WTC11 (cell line): Measurements from ENCODE around the gene NBAS. TPM values are rescaled to one million over a fixed set of nuclear protein-coding genes. Genes with fewer than 3 reads are reported as not detected.

ENCODE experiments used
- ATAC-seq: fragments of 200-7000 bp; cut with Tn5 transposase; 2 replicates; pipeline ENCODE4 v1.10.0; 2021; ENCODE audit warnings: mild to moderate bottlenecking, moderate library complexity
- CTCF ChIA-PET: fragments of 300-600 bp; sonication (Branson Sonifier 250); formaldehyde crosslinking; loops from one replicate; lab custom pipeline; 2021; ENCODE audit warnings: antibody characterized with exemption; lab: Charles Lee
- POLR2A ChIA-PET: fragments of 350-600 bp; sonication (Branson Sonifier 250); formaldehyde crosslinking; loops from one replicate; lab custom pipeline; 2021; ENCODE audit warnings: antibody characterized with exemption; lab: Charles Lee
- DNase-seq: peaks from one replicate; pipeline ENCODE4 v3.0.0; 2021; ENCODE audit warnings: low spot score
- H3K27ac Mint-ChIP-seq: 2 replicates; pipeline ENCODE4 v1.8.0; 2021; ENCODE audit warnings: mixed read lengths
- H3K27me3 Mint-ChIP-seq: 2 replicates; pipeline ENCODE4 v1.8.0; 2021; ENCODE audit warnings: low read depth, mild to moderate bottlenecking, moderate library complexity, mixed read lengths
- H3K36me3 Mint-ChIP-seq: 2 replicates; pipeline ENCODE4 v1.8.0; 2021; ENCODE audit warnings: mixed read lengths
- H3K4me1 Mint-ChIP-seq: 2 replicates; pipeline ENCODE4 v1.8.0; 2022; ENCODE audit warnings: mixed read lengths
- H3K4me3 Mint-ChIP-seq: 2 replicates; pipeline ENCODE4 v1.8.0; 2021; ENCODE audit warnings: mild to moderate bottlenecking, moderate library complexity, mixed read lengths
- H3K9me3 Mint-ChIP-seq: 2 replicates; pipeline ENCODE4 v1.8.0; 2021; ENCODE audit warnings: mixed read lengths
- CBFB ChIP-seq: sonication (generic); formaldehyde crosslinking; IDR thresholded peaks from 2 replicates; pipeline ENCODE4 v1.8.1; 2022; ENCODE audit warnings: mild to moderate bottlenecking, low read depth, missing genetic modification reagents
- ELF4 ChIP-seq: sonication (generic); formaldehyde crosslinking; IDR thresholded peaks from 2 replicates; pipeline ENCODE4 v1.8.1; 2022; ENCODE audit warnings: low read depth, mild to moderate bottlenecking, moderate library complexity, missing genetic modification reagents
- ESRRA ChIP-seq: sonication (generic); formaldehyde crosslinking; IDR thresholded peaks from 2 replicates; pipeline ENCODE4 v1.8.1; 2022; ENCODE audit warnings: mild to moderate bottlenecking, missing genetic modification reagents, borderline replicate concordance
- HMGA2 ChIP-seq: fragments of 250-450 bp; sonication (Bioruptor Pico); IDR thresholded peaks from 2 replicates; pipeline ENCODE4 v1.4.0; 2021; ENCODE audit warnings: mild to moderate bottlenecking, moderate library complexity
- JAZF1 ChIP-seq: fragments of 250-450 bp; sonication (Bioruptor Pico); IDR thresholded peaks from 2 replicates; pipeline ENCODE4 v1.9.0; 2021; ENCODE audit warnings: moderate library complexity, mild to moderate bottlenecking, inconsistent platforms
- JUN ChIP-seq: sonication (generic); formaldehyde crosslinking; IDR thresholded peaks from 2 replicates; pipeline ENCODE4 v1.8.0; 2023; ENCODE audit warnings: mild to moderate bottlenecking, missing genetic modification reagents
- PRDM15 ChIP-seq: sonication (generic); formaldehyde crosslinking; IDR thresholded peaks from 2 replicates; pipeline ENCODE4 v1.8.0; 2022; ENCODE audit warnings: missing genetic modification reagents
- RELA ChIP-seq: sonication (generic); formaldehyde crosslinking; IDR thresholded peaks from 2 replicates; pipeline ENCODE4 v1.8.1; 2022; ENCODE audit warnings: missing genetic modification reagents, mild to moderate bottlenecking, borderline replicate concordance
- RORB ChIP-seq: fragments of 250-450 bp; sonication (Bioruptor Pico); IDR thresholded peaks from 2 replicates; pipeline ENCODE4 v1.9.0; 2021; ENCODE audit warnings: mild to moderate bottlenecking
- TEAD4 ChIP-seq: sonication (generic); formaldehyde crosslinking; IDR thresholded peaks from 2 replicates; pipeline ENCODE4 v1.8.0; 2022; ENCODE audit warnings: mild to moderate bottlenecking, missing genetic modification reagents
- ZNF263 ChIP-seq: sonication (generic); formaldehyde crosslinking; IDR thresholded peaks from 2 replicates; pipeline ENCODE4 v1.8.1; 2022; ENCODE audit warnings: low read depth, mild to moderate bottlenecking, moderate library complexity, missing genetic modification reagents
- ZNF396 ChIP-seq: fragments of 250-450 bp; sonication (Bioruptor Pico); IDR thresholded peaks from 2 replicates; pipeline ENCODE4 v1.8.0; 2021; ENCODE audit warnings: mild to moderate bottlenecking, moderate library complexity, borderline replicate concordance
- ZNF416 ChIP-seq: fragments of 250-450 bp; sonication (Bioruptor Pico); IDR thresholded peaks from 2 replicates; pipeline ENCODE4 v1.9.0; 2021; ENCODE audit warnings: mild to moderate bottlenecking, inconsistent platforms
- total RNA-seq: library from RNA; stranded (reverse); gene quantifications from 3 replicates; pipeline ENCODE4 v1.2.3, GENCODE V29; 2021
- TF ChIP-seq, protein P1 (sequence below): sonication (generic); formaldehyde crosslinking; IDR thresholded peaks from 2 replicates; pipeline ENCODE4 v1.8.1; 2022; ENCODE audit warnings: low read depth, mild to moderate bottlenecking, moderate library complexity, missing genetic modification reagents, borderline replicate concordance
- TF ChIP-seq, protein P2 (sequence below): sonication (generic); formaldehyde crosslinking; conservative IDR thresholded peaks from 2 replicates; pipeline ENCODE4 v1.8.1; 2023; ENCODE audit warnings: mild to moderate bottlenecking, low read depth, missing genetic modification reagents, moderate library complexity
- TF ChIP-seq, protein P3 (sequence below): fragments of 250-450 bp; sonication (Bioruptor Pico); IDR thresholded peaks from 2 replicates; pipeline ENCODE4 v1.9.0; 2021; ENCODE audit warnings: moderate library complexity, mild to moderate bottlenecking, inconsistent platforms, borderline replicate concordance

NBAS gene
- total RNA-seq, 1 experiment from 2014 or later, result 32.3 TPM

- TF ChIP-seq, protein P1, sequence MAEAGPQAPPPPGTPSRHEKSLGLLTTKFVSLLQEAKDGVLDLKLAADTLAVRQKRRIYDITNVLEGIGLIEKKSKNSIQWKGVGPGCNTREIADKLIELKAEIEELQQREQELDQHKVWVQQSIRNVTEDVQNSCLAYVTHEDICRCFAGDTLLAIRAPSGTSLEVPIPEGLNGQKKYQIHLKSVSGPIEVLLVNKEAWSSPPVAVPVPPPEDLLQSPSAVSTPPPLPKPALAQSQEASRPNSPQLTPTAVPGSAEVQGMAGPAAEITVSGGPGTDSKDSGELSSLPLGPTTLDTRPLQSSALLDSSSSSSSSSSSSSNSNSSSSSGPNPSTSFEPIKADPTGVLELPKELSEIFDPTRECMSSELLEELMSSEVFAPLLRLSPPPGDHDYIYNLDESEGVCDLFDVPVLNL, result no peak
- TF ChIP-seq, protein P2, sequence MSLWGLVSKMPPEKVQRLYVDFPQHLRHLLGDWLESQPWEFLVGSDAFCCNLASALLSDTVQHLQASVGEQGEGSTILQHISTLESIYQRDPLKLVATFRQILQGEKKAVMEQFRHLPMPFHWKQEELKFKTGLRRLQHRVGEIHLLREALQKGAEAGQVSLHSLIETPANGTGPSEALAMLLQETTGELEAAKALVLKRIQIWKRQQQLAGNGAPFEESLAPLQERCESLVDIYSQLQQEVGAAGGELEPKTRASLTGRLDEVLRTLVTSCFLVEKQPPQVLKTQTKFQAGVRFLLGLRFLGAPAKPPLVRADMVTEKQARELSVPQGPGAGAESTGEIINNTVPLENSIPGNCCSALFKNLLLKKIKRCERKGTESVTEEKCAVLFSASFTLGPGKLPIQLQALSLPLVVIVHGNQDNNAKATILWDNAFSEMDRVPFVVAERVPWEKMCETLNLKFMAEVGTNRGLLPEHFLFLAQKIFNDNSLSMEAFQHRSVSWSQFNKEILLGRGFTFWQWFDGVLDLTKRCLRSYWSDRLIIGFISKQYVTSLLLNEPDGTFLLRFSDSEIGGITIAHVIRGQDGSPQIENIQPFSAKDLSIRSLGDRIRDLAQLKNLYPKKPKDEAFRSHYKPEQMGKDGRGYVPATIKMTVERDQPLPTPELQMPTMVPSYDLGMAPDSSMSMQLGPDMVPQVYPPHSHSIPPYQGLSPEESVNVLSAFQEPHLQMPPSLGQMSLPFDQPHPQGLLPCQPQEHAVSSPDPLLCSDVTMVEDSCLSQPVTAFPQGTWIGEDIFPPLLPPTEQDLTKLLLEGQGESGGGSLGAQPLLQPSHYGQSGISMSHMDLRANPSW (CRISPR knock-in tag), result no peak
- TF ChIP-seq HMGA2 (CRISPR knock-in tag), result no peak
- no peak for TF ChIP-seq ELF4 (CRISPR knock-in tag)
- no peak for TF ChIP-seq JAZF1 (CRISPR knock-in tag)
- TF ChIP-seq, protein P3, sequence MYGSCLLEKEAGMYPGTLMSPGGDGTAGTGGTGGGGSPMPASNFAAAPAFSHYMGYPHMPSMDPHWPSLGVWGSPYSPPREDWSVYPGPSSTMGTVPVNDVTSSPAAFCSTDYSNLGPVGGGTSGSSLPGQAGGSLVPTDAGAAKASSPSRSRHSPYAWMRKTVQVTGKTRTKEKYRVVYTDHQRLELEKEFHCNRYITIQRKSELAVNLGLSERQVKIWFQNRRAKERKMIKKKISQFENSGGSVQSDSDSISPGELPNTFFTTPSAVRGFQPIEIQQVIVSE (CRISPR knock-in tag), result no peak
- no peak for TF ChIP-seq CBFB (CRISPR knock-in tag)
- TF ChIP-seq RORB, result no peak
Observed at GRCh38 chr2:15136639-15137038, 424.5 kb downstream of the NBAS start (continued).

- DNase-seq (no peak), ATAC-seq (no peak)
- H3K4me3 Mint-ChIP-seq, result no peak overlapping the region
- H3K9me3 Mint-ChIP-seq, result peaks cover 20% of the 10 kb centered on the region
- CTCF ChIA-PET, result no interaction called here
- no peaks in the 10 kb centered on the region for H3K36me3 Mint-ChIP-seq
- no peak for TF ChIP-seq ZNF416 (CRISPR knock-in tag)
- no peak for TF ChIP-seq PRDM15 (CRISPR knock-in tag)
- no peak for TF ChIP-seq JUN (CRISPR knock-in tag)
- no peak for TF ChIP-seq TEAD4 (CRISPR knock-in tag)
- no peak for TF ChIP-seq ZNF263 (CRISPR knock-in tag)
- POLR2A ChIA-PET, result no interaction called here
- no peak overlapping the region for H3K27ac Mint-ChIP-seq
- H3K4me1 Mint-ChIP-seq, result 0 out of 2 replicates have a peak, but pooled peaks cover 5% of the 10 kb centered on the region
- no peaks in the 10 kb centered on the region; the same call in 1 of the 2 replicates for H3K27me3 Mint-ChIP-seq
Observed at GRCh38 chr2:15134957-15135356, 426.2 kb downstream of the NBAS start.

DNA sequence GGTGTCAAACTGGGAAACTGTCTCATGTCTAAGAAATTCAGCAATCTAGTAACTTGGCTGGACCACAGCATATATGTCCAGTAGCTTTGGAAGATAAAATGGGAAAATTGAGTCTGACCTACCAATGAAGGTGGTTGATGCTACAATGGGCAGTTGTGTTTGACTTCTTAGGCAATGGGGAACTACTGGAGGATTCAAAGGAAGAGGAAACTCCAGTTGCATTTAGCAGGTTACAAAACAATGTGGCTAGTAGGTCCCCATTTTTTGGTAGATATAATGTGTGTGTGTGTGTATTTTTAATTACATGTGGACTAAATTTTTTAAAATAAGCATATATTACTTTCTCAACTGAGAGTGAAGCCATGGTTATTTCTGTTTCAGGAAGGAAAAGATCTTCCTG lies 427.7 kb downstream of the NBAS start:
- TF ChIP-seq ZNF396 (no peak), RELA (no peak), ESRRA (CRISPR knock-in tag) (no peak), ZNF263 (CRISPR knock-in tag) (no peak)
- POLR2A ChIA-PET, result no interaction called here
- Mint-ChIP-seq H3K36me3 (no peaks in the 10 kb centered on the region), H3K4me3 (no peak overlapping the region), H3K27ac (no peak overlapping the region), H3K9me3 (peaks cover 17% of the 10 kb centered on the region), H3K27me3 (no peaks in the 10 kb centered on the region), H3K4me1 (peaks cover 9% of the 10 kb centered on the region)
- DNase-seq (no peak), ATAC-seq (no peak)
- CTCF ChIA-PET, result interaction anchor here (1.0 kb wide), 1 partner anchor 444 kb away, joined by 3 read pairs; no protein-coding TSS in a partner anchor
